ENCODE measurements around the gene MRO. TPM values are rescaled to one million over a fixed set of nuclear protein-coding genes. Genes with fewer than 3 reads are reported as not detected.
"Not testable (repeated sequence)": the region's sequence is repeated elsewhere in the genome, so short reads cannot be mapped to it uniquely, and the experiment has no call there.

MRO gene
- total RNA-seq, 1 experiment from 2014 or later, result not detected

DNA sequence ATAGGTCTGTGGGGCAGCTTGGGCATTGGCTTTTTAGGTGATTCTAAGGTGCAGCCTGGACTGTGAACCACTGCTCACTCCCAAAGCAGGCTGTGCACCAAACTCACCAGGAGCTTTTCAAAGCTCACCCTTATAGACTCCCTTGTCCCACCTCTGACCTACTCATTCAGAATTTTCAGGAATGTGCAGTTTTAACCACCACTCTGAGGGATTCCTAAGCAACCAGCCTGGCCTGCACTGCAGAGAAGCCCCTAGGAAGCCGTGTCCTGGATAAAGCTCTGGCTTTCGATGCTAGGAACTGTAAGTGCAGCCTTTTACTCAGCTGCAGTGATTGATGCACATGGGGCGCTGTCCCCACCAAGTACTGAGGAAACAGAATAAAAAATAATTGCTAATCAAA, 33.0 kb downstream of the MRO start:
- no peaks in the 10 kb centered on the region for H3K4me1 ChIP-seq (ENCODE audit: control insufficient read depth, insufficient read depth, low read length)
- no peak overlapping the region for H3K27ac ChIP-seq (ENCODE audit: low read length)
- intact Hi-C loops (cut with micrococcal nuclease; ENCODE audit: unreplicated experiment) (loop anchor here (5.0 to 10.0 kb wide), 2 partner anchors 125 to 272 kb away; no protein-coding TSS in a partner anchor), in situ Hi-C loops (cut with HindIII; ENCODE audit: low pct_unique_long_range_greater_than_20kb, low sequenced_read_pairs) (no loop called here)
- no TSS peak for BruUV-seq (replicated peaks)
- TF ChIP-seq, protein P1, sequence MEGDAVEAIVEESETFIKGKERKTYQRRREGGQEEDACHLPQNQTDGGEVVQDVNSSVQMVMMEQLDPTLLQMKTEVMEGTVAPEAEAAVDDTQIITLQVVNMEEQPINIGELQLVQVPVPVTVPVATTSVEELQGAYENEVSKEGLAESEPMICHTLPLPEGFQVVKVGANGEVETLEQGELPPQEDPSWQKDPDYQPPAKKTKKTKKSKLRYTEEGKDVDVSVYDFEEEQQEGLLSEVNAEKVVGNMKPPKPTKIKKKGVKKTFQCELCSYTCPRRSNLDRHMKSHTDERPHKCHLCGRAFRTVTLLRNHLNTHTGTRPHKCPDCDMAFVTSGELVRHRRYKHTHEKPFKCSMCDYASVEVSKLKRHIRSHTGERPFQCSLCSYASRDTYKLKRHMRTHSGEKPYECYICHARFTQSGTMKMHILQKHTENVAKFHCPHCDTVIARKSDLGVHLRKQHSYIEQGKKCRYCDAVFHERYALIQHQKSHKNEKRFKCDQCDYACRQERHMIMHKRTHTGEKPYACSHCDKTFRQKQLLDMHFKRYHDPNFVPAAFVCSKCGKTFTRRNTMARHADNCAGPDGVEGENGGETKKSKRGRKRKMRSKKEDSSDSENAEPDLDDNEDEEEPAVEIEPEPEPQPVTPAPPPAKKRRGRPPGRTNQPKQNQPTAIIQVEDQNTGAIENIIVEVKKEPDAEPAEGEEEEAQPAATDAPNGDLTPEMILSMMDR (IDR thresholded peaks at IDR 0.05), result no peak
- TF ChIP-seq SIN3A (IDR thresholded peaks at IDR 0.05; ENCODE audit: borderline replicate concordance, insufficient read depth, low read depth, low read length) (no peak), TCF7L2 (IDR thresholded peaks at IDR 0.05; ENCODE audit: low read depth, low read length) (no peak), POLR2AphosphoS5 (IDR thresholded peaks at IDR 0.05; ENCODE audit: low read depth, low read length) (no peak)
- TF ChIP-seq, protein P2, sequence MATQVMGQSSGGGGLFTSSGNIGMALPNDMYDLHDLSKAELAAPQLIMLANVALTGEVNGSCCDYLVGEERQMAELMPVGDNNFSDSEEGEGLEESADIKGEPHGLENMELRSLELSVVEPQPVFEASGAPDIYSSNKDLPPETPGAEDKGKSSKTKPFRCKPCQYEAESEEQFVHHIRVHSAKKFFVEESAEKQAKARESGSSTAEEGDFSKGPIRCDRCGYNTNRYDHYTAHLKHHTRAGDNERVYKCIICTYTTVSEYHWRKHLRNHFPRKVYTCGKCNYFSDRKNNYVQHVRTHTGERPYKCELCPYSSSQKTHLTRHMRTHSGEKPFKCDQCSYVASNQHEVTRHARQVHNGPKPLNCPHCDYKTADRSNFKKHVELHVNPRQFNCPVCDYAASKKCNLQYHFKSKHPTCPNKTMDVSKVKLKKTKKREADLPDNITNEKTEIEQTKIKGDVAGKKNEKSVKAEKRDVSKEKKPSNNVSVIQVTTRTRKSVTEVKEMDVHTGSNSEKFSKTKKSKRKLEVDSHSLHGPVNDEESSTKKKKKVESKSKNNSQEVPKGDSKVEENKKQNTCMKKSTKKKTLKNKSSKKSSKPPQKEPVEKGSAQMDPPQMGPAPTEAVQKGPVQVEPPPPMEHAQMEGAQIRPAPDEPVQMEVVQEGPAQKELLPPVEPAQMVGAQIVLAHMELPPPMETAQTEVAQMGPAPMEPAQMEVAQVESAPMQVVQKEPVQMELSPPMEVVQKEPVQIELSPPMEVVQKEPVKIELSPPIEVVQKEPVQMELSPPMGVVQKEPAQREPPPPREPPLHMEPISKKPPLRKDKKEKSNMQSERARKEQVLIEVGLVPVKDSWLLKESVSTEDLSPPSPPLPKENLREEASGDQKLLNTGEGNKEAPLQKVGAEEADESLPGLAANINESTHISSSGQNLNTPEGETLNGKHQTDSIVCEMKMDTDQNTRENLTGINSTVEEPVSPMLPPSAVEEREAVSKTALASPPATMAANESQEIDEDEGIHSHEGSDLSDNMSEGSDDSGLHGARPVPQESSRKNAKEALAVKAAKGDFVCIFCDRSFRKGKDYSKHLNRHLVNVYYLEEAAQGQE (IDR thresholded peaks at IDR 0.05; ENCODE audit: insufficient read depth in 1 of 2, low read depth in 2 of 2, low read length in 1 of 2), result no peak
- ATAC-seq (no peak), DNase-seq (ENCODE audit: low read depth, low spot score) (no peak)
- ChIA-PET CTCF (no interaction called here), POLR2A (no interaction called here)
- no peak overlapping the region for H3K4me3 ChIP-seq (ENCODE audit: low read depth in 2 of 2, low read length in 2 of 2)
- no peaks in the 10 kb centered on the region for H3K9me3 ChIP-seq (ENCODE audit: control insufficient read depth, insufficient read depth, low read depth, low read length)
- 0 out of 2 replicates have a peak, but pooled peaks cover 2% of the 10 kb centered on the region for H3K27me3 ChIP-seq (ENCODE audit: control insufficient read depth, insufficient read depth, low read length)
- H3K36me3 ChIP-seq (ENCODE audit: control insufficient read depth, insufficient read depth, low read length), result no peaks in the 10 kb centered on the region

DNA sequence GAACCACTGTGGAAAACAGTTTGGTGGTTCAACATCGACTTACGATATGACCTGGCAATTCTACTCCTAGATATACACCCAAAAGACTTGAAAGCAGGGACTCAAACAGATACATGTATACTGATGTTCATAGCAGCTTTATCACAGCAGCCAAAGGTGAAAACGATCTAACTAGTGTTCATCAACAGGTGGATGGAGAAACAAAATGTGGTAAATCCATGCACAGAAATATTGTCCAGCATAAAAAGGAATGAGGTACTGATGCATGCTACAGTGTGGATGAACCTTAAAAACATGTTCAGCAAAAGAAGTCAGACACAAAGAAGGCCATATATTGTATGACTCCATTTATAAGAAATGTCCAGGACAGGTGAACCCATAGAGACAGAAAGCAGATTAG, 36.3 kb downstream of the MRO start:
- ATAC-seq (no peak), DNase-seq (ENCODE audit: low read depth, low spot score) (no peak)
- no peak overlapping the region for H3K4me3 ChIP-seq (ENCODE audit: low read depth in 2 of 2, low read length in 2 of 2)
- in situ Hi-C loops (cut with HindIII; ENCODE audit: low pct_unique_long_range_greater_than_20kb, low sequenced_read_pairs), result no loop called here
- intact Hi-C loops (cut with micrococcal nuclease; ENCODE audit: unreplicated experiment), result loop anchor here (10.0 kb wide), 1 partner anchor 269 kb away; no protein-coding TSS in a partner anchor
- 0 out of 2 replicates have a peak, but pooled peaks cover 2% of the 10 kb centered on the region for H3K27me3 ChIP-seq (ENCODE audit: control insufficient read depth, insufficient read depth, low read length)
- H3K9me3 ChIP-seq (ENCODE audit: control insufficient read depth, insufficient read depth, low read depth, low read length), result no peaks in the 10 kb centered on the region
- TF ChIP-seq, protein P1 (IDR thresholded peaks at IDR 0.05), result no peak
- TF ChIP-seq TCF7L2 (IDR thresholded peaks at IDR 0.05; ENCODE audit: low read depth, low read length) (no peak), SIN3A (IDR thresholded peaks at IDR 0.05; ENCODE audit: borderline replicate concordance, insufficient read depth, low read depth, low read length) (no peak), POLR2AphosphoS5 (IDR thresholded peaks at IDR 0.05; ENCODE audit: low read depth, low read length) (no peak)
- TF ChIP-seq, protein P2 (IDR thresholded peaks at IDR 0.05; ENCODE audit: insufficient read depth in 1 of 2, low read depth in 2 of 2, low read length in 1 of 2), result no peak
- H3K4me1 ChIP-seq (ENCODE audit: control insufficient read depth, insufficient read depth, low read length), result no peaks in the 10 kb centered on the region
- ChIA-PET POLR2A (no interaction called here), CTCF (no interaction called here)
- no peak overlapping the region for H3K27ac ChIP-seq (ENCODE audit: low read length)
- no TSS peak for BruUV-seq (replicated peaks)
- no peaks in the 10 kb centered on the region for H3K36me3 ChIP-seq (ENCODE audit: control insufficient read depth, insufficient read depth, low read length)

GRCh38 chr18:50779021-50779420, 40.8 kb downstream of the MRO start:
- BruUV-seq (replicated peaks); in situ Hi-C loops (cut with HindIII; ENCODE audit: low pct_unique_long_range_greater_than_20kb, low sequenced_read_pairs): not testable (repeated sequence)

More at GRCh38 chr18:50779021-50779420, 40.8 kb downstream of the MRO start:
- CTCF ChIA-PET; POLR2A ChIA-PET; DNase-seq (ENCODE audit: low read depth, low spot score); intact Hi-C loops (cut with micrococcal nuclease; ENCODE audit: unreplicated experiment); H3K27me3 ChIP-seq (ENCODE audit: control insufficient read depth, insufficient read depth, low read length); H3K27ac ChIP-seq (ENCODE audit: low read length); H3K9me3 ChIP-seq (ENCODE audit: control insufficient read depth, insufficient read depth, low read depth, low read length); H3K36me3 ChIP-seq (ENCODE audit: control insufficient read depth, insufficient read depth, low read length); H3K4me3 ChIP-seq (ENCODE audit: low read depth in 2 of 2, low read length in 2 of 2); ATAC-seq; H3K4me1 ChIP-seq (ENCODE audit: control insufficient read depth, insufficient read depth, low read length): not testable (repeated sequence)
